H9 (cell line): ENCODE measurements around the gene RAB5A. TPM values are rescaled to one million over a fixed set of nuclear protein-coding genes. Genes with fewer than 3 reads are reported as not detected.

Experiments used
- DNase-seq: peaks from one replicate; pipeline ENCODE4 v3.0.0-alpha.2; 2017
- H2AFZ ChIP-seq: one replicate; pipeline ENCODE4 v1.6.1; 2013; ENCODE audit warnings: mild to moderate bottlenecking, low read length, control low read depth, moderate library complexity
- H2AK5ac ChIP-seq: 2 replicates; pipeline ENCODE4 v1.6.1; 2013; ENCODE audit warnings: low read length, control low read depth, mixed read lengths; ENCODE audit not compliant: insufficient read length
- H2BK120ac ChIP-seq: one replicate; pipeline ENCODE4 v1.6.1; 2013; ENCODE audit warnings: low read depth, mild to moderate bottlenecking, low read length, control low read depth, inconsistent platforms; ENCODE audit not compliant: poor library complexity, severe bottlenecking
- H2BK12ac ChIP-seq: 2 replicates; pipeline ENCODE4 v1.6.1; 2013; ENCODE audit warnings: low read length, control low read depth, mixed read lengths, low read depth; ENCODE audit not compliant: insufficient read length
- H2BK15ac ChIP-seq: 2 replicates; pipeline ENCODE4 v1.6.1; 2013; ENCODE audit warnings: low read depth, low read length, control low read depth
- H2BK20ac ChIP-seq: one replicate; pipeline ENCODE4 v1.6.1; 2013; ENCODE audit warnings: low read depth, mild to moderate bottlenecking, low read length, control low read depth, inconsistent platforms; ENCODE audit not compliant: poor library complexity, severe bottlenecking
- H2BK5ac ChIP-seq: 2 replicates; pipeline ENCODE4 v1.6.1; 2013; ENCODE audit warnings: low read length, control low read depth, mixed read lengths; ENCODE audit not compliant: insufficient read length
- H3K14ac ChIP-seq: 2 replicates; pipeline ENCODE4 v1.6.1; 2013; ENCODE audit warnings: low read length, control low read depth; ENCODE audit not compliant: insufficient read depth
- H3K18ac ChIP-seq: 2 replicates; pipeline ENCODE4 v1.6.1; 2013; ENCODE audit warnings: low read depth, mild to moderate bottlenecking, mixed read lengths, low read length, control low read depth; ENCODE audit not compliant: insufficient read length
- H3K23ac ChIP-seq: 2 replicates; pipeline ENCODE4 v1.6.1; 2013; ENCODE audit warnings: low read length, control low read depth, mixed read lengths, low read depth; ENCODE audit not compliant: insufficient read length
- H3K23me2 ChIP-seq: 2 replicates; pipeline ENCODE4 v1.6.1; 2013; ENCODE audit warnings: low read depth, mild to moderate bottlenecking, mixed read lengths, low read length, control low read depth; ENCODE audit not compliant: insufficient read length, poor library complexity, severe bottlenecking
- H3K27ac ChIP-seq: 2 replicates; pipeline ENCODE4 v1.5.1; 2013; ENCODE audit warnings: low read length, control low read depth, mixed read lengths, low read depth; ENCODE audit not compliant: insufficient read length
- H3K27me3 ChIP-seq: 2 replicates; pipeline ENCODE4 v1.6.1; 2013; ENCODE audit warnings: low read length, control low read depth, inconsistent platforms; ENCODE audit not compliant: insufficient read depth
- H3K4ac ChIP-seq: 2 replicates; pipeline ENCODE4 v1.6.1; 2013; ENCODE audit warnings: low read depth, mild to moderate bottlenecking, control low read depth, inconsistent platforms, low read length, moderate library complexity
- H3K4me1 ChIP-seq: 2 replicates; pipeline ENCODE4 v1.6.1; 2013; ENCODE audit warnings: low read length, control low read depth, inconsistent platforms; ENCODE audit not compliant: insufficient read depth
- H3K4me2 ChIP-seq: 2 replicates; pipeline ENCODE4 v1.6.1; 2013; ENCODE audit warnings: low read length, control low read depth, mixed read lengths; ENCODE audit not compliant: insufficient read length, insufficient read depth
- H3K56ac ChIP-seq: 2 replicates; pipeline ENCODE4 v1.6.1; 2013; ENCODE audit warnings: low read depth, mild to moderate bottlenecking, mixed read lengths, low read length, control low read depth; ENCODE audit not compliant: insufficient read length
- H3K79me1 ChIP-seq: 2 replicates; pipeline ENCODE4 v1.6.1; 2013; ENCODE audit warnings: low read depth, mild to moderate bottlenecking, moderate library complexity, low read length, control low read depth, inconsistent platforms; ENCODE audit not compliant: insufficient read depth, poor library complexity, severe bottlenecking
- H3K79me2 ChIP-seq: 2 replicates; pipeline ENCODE4 v1.6.1; 2013; ENCODE audit warnings: low read length, control low read depth, inconsistent platforms; ENCODE audit not compliant: insufficient read depth
- H3K9ac ChIP-seq: 2 replicates; pipeline ENCODE4 v1.6.1; 2013; ENCODE audit warnings: low read length, control low read depth, mixed read lengths; ENCODE audit not compliant: insufficient read length; ENCODE audit errors: extremely low read depth
- H3K9me3 ChIP-seq: one replicate; pipeline ENCODE4 v1.6.1; 2013; ENCODE audit warnings: low read depth, low read length, inconsistent platforms; ENCODE audit not compliant: control insufficient read depth
- H3T11ph ChIP-seq: one replicate; pipeline ENCODE4 v1.6.1; 2013; ENCODE audit warnings: mild to moderate bottlenecking, low read length, control low read depth, inconsistent platforms
- H4K20me1 ChIP-seq: one replicate; pipeline ENCODE4 v1.6.1; 2013; ENCODE audit not compliant: control insufficient read depth, insufficient read length, insufficient read depth
- H4K5ac ChIP-seq: 2 replicates; pipeline ENCODE4 v1.6.1; 2013; ENCODE audit warnings: low read depth, mild to moderate bottlenecking, mixed read lengths, low read length, control low read depth; ENCODE audit not compliant: insufficient read length
- H4K8ac ChIP-seq: replicated peaks from 2 replicates; pipeline ENCODE4 v1.6.1; 2013; ENCODE audit warnings: low read length, control low read depth, mixed read lengths, low read depth; ENCODE audit not compliant: insufficient read length
- H4K91ac ChIP-seq: 2 replicates; pipeline ENCODE4 v1.6.1; 2013; ENCODE audit warnings: low read depth, mild to moderate bottlenecking, moderate library complexity, mixed read lengths, low read length, control low read depth; ENCODE audit not compliant: insufficient read length
- H3K27ac Mint-ChIP-seq, 3 experiments: 2 replicates in 2 of 3; 3 replicates in 1 of 3; pipeline ENCODE4 v1.8.0; 2020 to 2021; ENCODE audit warnings: mixed read lengths in 3 of 3, mild to moderate bottlenecking in 1 of 3, moderate library complexity in 1 of 3
- H3K27me3 Mint-ChIP-seq: 2 replicates; pipeline ENCODE4 v1.8.0; 2021; ENCODE audit warnings: low read depth, mild to moderate bottlenecking, moderate library complexity, mixed read lengths
- H3K36me3 Mint-ChIP-seq, 3 experiments: 2 replicates in 2 of 3; 3 replicates in 1 of 3; pipeline ENCODE4 v1.8.0; 2020 to 2021; ENCODE audit warnings: low read depth in 3 of 3, mixed read lengths in 3 of 3; ENCODE audit not compliant: insufficient read depth in 1 of 3
- H3K4me1 Mint-ChIP-seq, 2 experiments: 2 replicates each; pipeline ENCODE4 v1.8.0; 2020; ENCODE audit warnings: mixed read lengths in 2 of 2
- H3K4me3 Mint-ChIP-seq, 2 experiments: 2 replicates in 1 of 2; 3 replicates in 1 of 2; pipeline ENCODE4 v1.8.0; 2020 to 2021; ENCODE audit warnings: mild to moderate bottlenecking in 2 of 2, mixed read lengths in 2 of 2, moderate library complexity in 1 of 2
- H3K9me3 Mint-ChIP-seq, 2 experiments: 2 replicates in 1 of 2; 3 replicates in 1 of 2; pipeline ENCODE4 v1.8.0; 2020; ENCODE audit warnings: mild to moderate bottlenecking in 2 of 2, mixed read lengths in 2 of 2, moderate library complexity in 1 of 2
- CTCF ChIP-seq: fragments of 200-600 bp; sonication (generic); conservative IDR thresholded peaks from 3 replicates; pipeline ENCODE4 v1.8.0; 2021; ENCODE audit warnings: antibody characterized with exemption, mild to moderate bottlenecking
- WGBS: extraction: QIAGEN DNeasy Blood & Tissue Kit; methylation state at CpG from one replicate; pipeline ENCODE4 v1.1.7; 2013; ENCODE audit warnings: missing lambda C conversion rate, low lambda C conversion rate, mixed read lengths; ENCODE audit not compliant: insufficient read length; ENCODE audit errors: extremely low coverage; 5-methylcytosine and 5-hydroxymethylcytosine counted together
- total RNA-seq: library from RNA; stranded (reverse); gene quantifications from 2 replicates; pipeline ENCODE4 v1.2.1, GENCODE V29; 2021

The RAB5A gene
- total RNA-seq, 1 experiment from 2014 or later = 84.8 TPM

GRCh38 chr3:19901337-19901736 lies 45.6 kb upstream of the RAB5A start:
- Histone ChIP-seq H3K14ac (no peak overlapping the region), H3K56ac (no peak overlapping the region), H4K5ac (no peak overlapping the region), H3K4me1 (no peaks in the 10 kb centered on the region; the same call in 1 of the 2 replicates), H3K18ac (no peak overlapping the region), H3K4me2 (no peak overlapping the region), H3K4ac (no peak overlapping the region), H4K8ac (no peak overlapping the region), H3K9me3 (no peaks in the 10 kb centered on the region), H3K23ac (no peak overlapping the region), H3K27me3 (no peaks in the 10 kb centered on the region), H3K27ac (no peak overlapping the region), H2BK12ac (no peak overlapping the region), H4K91ac (no peak overlapping the region), H3K9ac (no peak overlapping the region), H3K23me2 (no peaks in the 10 kb centered on the region), H4K20me1 (no peaks in the 10 kb centered on the region), H2BK120ac (no peak overlapping the region), H2BK15ac (no peak overlapping the region), H2BK5ac (no peak overlapping the region), H2AFZ (no peak overlapping the region), H3T11ph (no peak overlapping the region), H2AK5ac (no peak overlapping the region), H3K79me2 (no peaks in the 10 kb centered on the region), H3K79me1 (no peaks in the 10 kb centered on the region), H2BK20ac (no peak overlapping the region)
- Mint-ChIP-seq H3K9me3 (no peaks in the 10 kb centered on the region; a peak in 1 of 5 replicates), H3K36me3 (no peaks in the 10 kb centered on the region), H3K4me3 (no peak overlapping the region), H3K27me3 (no peaks in the 10 kb centered on the region; the same call in 1 of the 2 replicates), H3K27ac (no peak overlapping the region), H3K4me1 (peaks cover 3 to 9% of the 10 kb centered on the region in 2 experiments; a peak in 3 of 4 replicates)
- WGBS = no CpG with 5 or more reads among the region's 5 CpGs
- DNase-seq = no peak
- TF ChIP-seq CTCF = no peak
